Activated gamma-delta T cell (primary cell): ENCODE measurements around the gene IFRD1.
A peak's percentile ranks its signal among the peaks of the same experiment; 100 is the strongest.

ENCODE experiments used
- DNase-seq: peaks from one replicate; lab custom pipeline; 2025; lab: John Stamatoyannopoulos, UW
- total RNA-seq, 2 donors: gene quantifications; one replicate each; lab custom pipeline; 2026; lab: John Stamatoyannopoulos, UW

Gene IFRD1
- 23.4 to 27.0 reads per million in 2 donors for total RNA-seq

GRCh38 chr7:112449902-112450806 lies at the start of gene IFRD1:
Gene IFRD1 (plus strand): TSS chr7:112450460. CDS start chr7:112450689, 229 bp downstream.
- DNase-seq = peak; percentile 87

- no peak for DNase-seq
Observed at GRCh38 chr7:112404321-112404720, 45.9 kb upstream of the IFRD1 start.

GRCh38 chr7:112405286-112405685 lies 45.0 kb upstream of the IFRD1 start:
- DNase-seq = no peak

- no peak for DNase-seq
Observed at GRCh38 chr7:112407261-112407660, 43.0 kb upstream of the IFRD1 start.

GRCh38 chr7:112410092-112410491 lies 40.2 kb upstream of the IFRD1 start:
- no peak for DNase-seq

- no peak for DNase-seq
Observed at GRCh38 chr7:112411186-112411795, 39.0 kb upstream of the IFRD1 start.

GRCh38 chr7:112414855-112415490 lies 35.3 kb upstream of the IFRD1 start:
- DNase-seq = no peak

GRCh38 chr7:112416127-112416526 lies 34.1 kb upstream of the IFRD1 start:
- DNase-seq = no peak

GRCh38 chr7:112419543-112420130 lies 30.6 kb upstream of the IFRD1 start:
- no peak for DNase-seq

GRCh38 chr7:112420236-112420861 lies 29.9 kb upstream of the IFRD1 start:
- no peak for DNase-seq

GRCh38 chr7:112421666-112422486 lies 28.4 kb upstream of the IFRD1 start:
- no peak for DNase-seq

GRCh38 chr7:112422842-112423496 lies 27.3 kb upstream of the IFRD1 start:
- no peak for DNase-seq

GRCh38 chr7:112423987-112424386 lies 26.3 kb upstream of the IFRD1 start:
- DNase-seq = no peak

GRCh38 chr7:112427984-112428383 lies 22.3 kb upstream of the IFRD1 start:
- no peak for DNase-seq

GRCh38 chr7:112428715-112429114 lies 21.5 kb upstream of the IFRD1 start:
- no peak for DNase-seq

- no peak for DNase-seq
Observed at GRCh38 chr7:112430649-112431048, 19.6 kb upstream of the IFRD1 start.

GRCh38 chr7:112431803-112432202 lies 18.5 kb upstream of the IFRD1 start:
- no peak for DNase-seq

GRCh38 chr7:112433289-112433688 lies 17.0 kb upstream of the IFRD1 start:
- DNase-seq = no peak

- no peak for DNase-seq
Observed at GRCh38 chr7:112437072-112437471, 13.2 kb upstream of the IFRD1 start.

GRCh38 chr7:112439476-112439875 lies 10.8 kb upstream of the IFRD1 start:
- no peak for DNase-seq
